HG02970 (cell line): ENCODE results near the gene SEPTIN11.
"Not testable (repeated sequence)": the region's sequence is repeated elsewhere in the genome, so short reads cannot be mapped to it uniquely, and the experiment has no call there.

ENCODE experiments used
- ATAC-seq: cut with Tn5 transposase; IDR thresholded peaks from one replicate; pipeline ENCODE4 v1.9.1; 2021; ENCODE audit warnings: mild to moderate bottlenecking, moderate library complexity, moderate number of reproducible peaks; ENCODE audit not compliant: unreplicated experiment, low FRiP score

SEPTIN11 gene

GRCh38 chr4:76951672-76952010 is 2.1 kb downstream of the SEPTIN11 start:
- no peak for ATAC-seq

GRCh38 chr4:76952071-76952470 is 2.5 kb downstream of the SEPTIN11 start:
- ATAC-seq: no peak

- no peak for ATAC-seq
Observed at GRCh38 chr4:76952656-76953582, 3.4 kb downstream of the SEPTIN11 start.

GRCh38 chr4:76953956-76954355 is 4.4 kb downstream of the SEPTIN11 start:
- no peak for ATAC-seq

GRCh38 chr4:76954489-76954888 is 4.9 kb downstream of the SEPTIN11 start:
- ATAC-seq: no peak

- ATAC-seq: no peak
Observed at GRCh38 chr4:76955182-76955581, 5.6 kb downstream of the SEPTIN11 start.

- no peak for ATAC-seq
Observed at GRCh38 chr4:76957004-76957738, 7.6 kb downstream of the SEPTIN11 start.

- ATAC-seq: no peak
Observed at GRCh38 chr4:76958891-76959290, 9.3 kb downstream of the SEPTIN11 start.

- ATAC-seq: no peak
Observed at GRCh38 chr4:76960014-76960413, 10.5 kb downstream of the SEPTIN11 start.

GRCh38 chr4:76962406-76963130 is 13.0 kb downstream of the SEPTIN11 start:
- no peak for ATAC-seq

GRCh38 chr4:76963131-76963750 is 13.7 kb downstream of the SEPTIN11 start:
- ATAC-seq: no peak

- not testable (repeated sequence) for ATAC-seq
Observed at GRCh38 chr4:76963927-76964326, 14.4 kb downstream of the SEPTIN11 start.

- no peak for ATAC-seq
Observed at GRCh38 chr4:76964769-76965168, 15.2 kb downstream of the SEPTIN11 start.

GRCh38 chr4:76965866-76966579 is 16.5 kb downstream of the SEPTIN11 start:
- no peak for ATAC-seq

GRCh38 chr4:76968937-76969336 is 19.4 kb downstream of the SEPTIN11 start:
- no peak for ATAC-seq

GRCh38 chr4:76969495-76969894 is 19.9 kb downstream of the SEPTIN11 start:
- ATAC-seq: no peak

- no peak for ATAC-seq
Observed at GRCh38 chr4:76969941-76970529, 20.5 kb downstream of the SEPTIN11 start.

- no peak for ATAC-seq
Observed at GRCh38 chr4:76972306-76972705, 22.8 kb downstream of the SEPTIN11 start.

GRCh38 chr4:76974150-76974549 is 24.6 kb downstream of the SEPTIN11 start:
- ATAC-seq: no peak

GRCh38 chr4:76977113-76977512 is 27.6 kb downstream of the SEPTIN11 start:
- no peak for ATAC-seq
